Glutamatergic neuron (in vitro differentiated cells): Measurements from ENCODE around the gene SULT2B1. TPM values are rescaled to one million over a fixed set of nuclear protein-coding genes. Genes with fewer than 3 reads are reported as not detected.

Experiments used
- DNase-seq: peaks from one replicate; pipeline ENCODE4 v3.0.0; 2022
- H3K27ac Mint-ChIP-seq: one replicate; pipeline ENCODE4 v1.8.0; 2020; ENCODE audit warnings: mild to moderate bottlenecking, mixed read lengths, inconsistent platforms; ENCODE audit not compliant: unreplicated experiment
- H3K27me3 Mint-ChIP-seq: one replicate; pipeline ENCODE4 v1.8.0; 2020; ENCODE audit warnings: mild to moderate bottlenecking, moderate library complexity, mixed read lengths, inconsistent platforms; ENCODE audit not compliant: unreplicated experiment
- H3K36me3 Mint-ChIP-seq: one replicate; pipeline ENCODE4 v1.8.0; 2020; ENCODE audit warnings: mild to moderate bottlenecking, mixed read lengths, inconsistent platforms; ENCODE audit not compliant: unreplicated experiment
- H3K4me1 Mint-ChIP-seq: one replicate; pipeline ENCODE4 v1.8.0; 2020; ENCODE audit warnings: mild to moderate bottlenecking, low read depth, mixed read lengths, inconsistent platforms; ENCODE audit not compliant: unreplicated experiment
- H3K4me3 Mint-ChIP-seq: one replicate; pipeline ENCODE4 v1.8.0; 2020; ENCODE audit warnings: mild to moderate bottlenecking, mixed read lengths, inconsistent platforms; ENCODE audit not compliant: unreplicated experiment
- H3K9me3 Mint-ChIP-seq: one replicate; pipeline ENCODE4 v1.8.0; 2020; ENCODE audit warnings: mild to moderate bottlenecking, moderate library complexity, mixed read lengths, inconsistent platforms; ENCODE audit not compliant: unreplicated experiment
- CTCF ChIP-seq: fragments of 200-600 bp; sonication (generic); IDR thresholded peaks from one replicate; pipeline ENCODE4 v1.5.0; 2021; ENCODE audit not compliant: partially characterized antibody, unreplicated experiment
- long read RNA-seq: library from polyadenylated mRNA; unstranded; transcript quantifications from one replicate; pipeline ENCODE4 v2.0.0, GENCODE V29; 2020; ENCODE audit not compliant: unreplicated experiment
- total RNA-seq: library from RNA; stranded (reverse); fragmentation: NEBNext Ultra II Directional; extraction: Animal tissue kit (Norgen Biotek cat#: 25700); gene quantifications from one replicate; pipeline ENCODE4 v1.2.1, GENCODE V29; 2021; ENCODE audit not compliant: unreplicated experiment

Gene SULT2B1
- not detected for total RNA-seq
- long read RNA-seq, partial matches to known transcripts, result 0 of 1 reads
- long read RNA-seq, other reads (novel, unspliced or antisense), result 1 of 1 reads

- TF ChIP-seq CTCF, result no peak
- Mint-ChIP-seq H3K27ac (no peak within 1 kb of the TSS), H3K36me3 (no peaks in the 10 kb centered on the region), H3K4me3 (no peak within 1 kb of the TSS), H3K9me3 (no peaks in the 10 kb centered on the region), H3K27me3 (peaks cover 4% of the 10 kb centered on the region), H3K4me1 (no peaks in the 10 kb centered on the region)
- no peak for DNase-seq
Observed at GRCh38 chr19:48551437-48552302, at the start of gene SULT2B1. Gene SULT2B1, plus strand, starts transcription at chr19:48552172. Its CDS starts 81 bp downstream, at chr19:48552253.

GRCh38 chr19:48502350-48503018, 49.5 kb upstream of the SULT2B1 start:
- no peak for TF ChIP-seq CTCF
- peaks cover 2% of the 10 kb centered on the region for H3K9me3 Mint-ChIP-seq
- H3K4me1 Mint-ChIP-seq, result no peaks in the 10 kb centered on the region
- no peaks in the 10 kb centered on the region for H3K36me3 Mint-ChIP-seq
- no peak overlapping the region for H3K27ac Mint-ChIP-seq
- H3K4me3 Mint-ChIP-seq, result no peak overlapping the region
- no peak for DNase-seq
- H3K27me3 Mint-ChIP-seq, result no peaks in the 10 kb centered on the region

DNA sequence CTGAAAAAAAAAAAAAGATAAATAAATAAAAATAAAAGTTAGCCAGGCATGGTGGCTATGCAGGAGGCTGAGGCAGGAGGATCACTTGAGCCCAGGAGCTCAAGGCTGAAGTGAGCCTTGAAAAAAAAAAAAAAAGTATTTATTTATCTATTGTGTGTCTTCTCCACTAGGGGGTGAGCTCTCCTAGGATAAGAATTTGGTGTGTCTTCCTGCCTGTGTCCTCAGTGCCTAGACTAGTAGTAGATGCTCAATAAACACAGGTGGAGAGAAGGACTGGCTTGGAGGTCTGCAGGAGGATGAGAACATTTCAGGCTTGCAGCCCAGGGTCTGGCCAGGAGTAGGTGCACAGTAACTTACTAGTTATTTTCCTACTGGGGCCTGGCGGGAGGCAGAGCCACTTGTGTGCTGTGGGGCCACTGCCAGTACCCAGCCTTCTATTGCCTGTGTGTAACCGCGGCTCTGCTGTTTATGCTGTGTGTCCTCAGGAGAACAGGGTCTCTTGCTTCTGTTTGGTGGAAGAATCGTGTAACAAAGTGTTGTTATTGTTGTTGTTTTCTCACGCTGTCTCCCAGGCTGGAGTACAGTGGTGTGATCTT, 45.7 kb upstream of the SULT2B1 start:
- no peak for DNase-seq
- H3K9me3 Mint-ChIP-seq, result no peaks in the 10 kb centered on the region
- H3K36me3 Mint-ChIP-seq, result no peaks in the 10 kb centered on the region
- peaks cover 4% of the 10 kb centered on the region for H3K27me3 Mint-ChIP-seq
- peak; percentile 66 for TF ChIP-seq CTCF
- peaks cover 7% of the 10 kb centered on the region for H3K4me1 Mint-ChIP-seq
- H3K4me3 Mint-ChIP-seq, result no peak overlapping the region
- no peak overlapping the region for H3K27ac Mint-ChIP-seq

DNA sequence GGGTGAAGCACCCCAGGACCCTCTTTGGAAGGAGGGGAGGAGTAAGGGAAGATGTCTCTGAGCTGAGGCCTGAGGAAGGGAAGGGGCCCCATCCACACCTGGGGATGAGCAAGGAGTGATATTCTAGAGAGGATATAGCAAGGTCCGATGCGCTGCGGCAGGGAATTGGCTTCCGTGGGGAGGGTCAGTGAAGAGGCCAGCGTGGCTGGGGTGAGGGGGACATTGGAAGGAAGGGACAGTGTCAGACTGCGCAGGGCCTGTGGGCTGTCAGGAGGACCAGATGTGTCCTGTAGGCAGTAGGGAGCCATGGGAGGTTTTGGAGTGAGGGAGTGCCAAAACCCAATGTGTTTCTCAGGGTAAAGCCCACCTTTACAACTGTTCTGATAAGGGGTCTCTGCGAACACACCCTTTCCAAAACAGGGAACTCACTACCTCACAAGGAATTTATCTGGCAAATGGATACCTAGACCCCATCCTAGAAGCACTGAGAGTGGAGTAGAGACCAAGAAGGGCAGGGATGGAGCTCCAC, 44.0 kb upstream of the SULT2B1 start:
- Mint-ChIP-seq H3K27me3 (peaks cover 4% of the 10 kb centered on the region), H3K4me1 (peaks cover 7% of the 10 kb centered on the region), H3K9me3 (no peaks in the 10 kb centered on the region), H3K27ac (no peak overlapping the region), H3K4me3 (no peak overlapping the region), H3K36me3 (no peaks in the 10 kb centered on the region)
- no peak for DNase-seq
- no peak for TF ChIP-seq CTCF
